ENCODE data around the gene SERPINA1. TPM values are rescaled to one million over a fixed set of nuclear protein-coding genes. Genes with fewer than 3 reads are reported as not detected.

The SERPINA1 gene
- total and polyA plus RNA-seq, 7 donors = 0.78 to 5.5 (median 3.0) TPM

DNA sequence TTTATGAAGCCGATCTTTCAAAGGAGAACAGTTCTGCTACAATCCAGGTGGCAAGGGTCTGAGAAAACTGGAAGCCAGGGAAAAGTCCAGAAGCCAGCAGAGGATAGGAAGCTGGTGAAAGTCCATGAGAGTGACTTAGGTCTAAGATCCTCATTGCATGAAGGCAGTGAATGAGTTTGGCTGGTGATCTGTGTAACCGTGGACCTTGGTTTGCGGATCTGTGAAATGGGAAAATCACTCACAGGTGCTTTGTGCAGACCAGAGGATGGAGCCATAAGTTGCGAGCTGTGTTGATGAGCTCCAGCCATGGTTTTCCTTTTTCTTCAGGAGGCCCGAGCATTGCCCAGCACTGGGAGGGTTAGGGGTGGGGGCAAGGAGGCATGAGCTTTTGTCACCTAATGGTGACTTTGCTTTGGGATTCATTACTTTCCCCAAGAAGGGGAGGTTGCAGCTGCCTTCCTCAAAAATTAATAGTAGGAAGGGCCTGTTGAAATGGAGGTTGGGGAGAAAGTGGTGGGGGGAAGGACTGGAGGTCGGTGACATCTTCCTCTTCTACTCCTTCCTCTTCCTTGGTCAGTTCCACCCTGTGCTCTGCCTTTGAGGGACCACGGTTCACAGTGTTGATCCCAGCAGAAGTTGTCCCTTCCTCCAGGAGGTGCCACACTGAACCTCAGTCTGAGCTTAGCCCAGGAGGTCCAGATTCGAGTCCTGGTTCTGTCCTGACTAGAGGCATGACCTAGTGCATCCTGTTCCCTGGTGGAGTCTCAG, 45.0 kb downstream of the SERPINA1 start:
- ATAC-seq = no peak
- TF ChIP-seq, protein P1, sequence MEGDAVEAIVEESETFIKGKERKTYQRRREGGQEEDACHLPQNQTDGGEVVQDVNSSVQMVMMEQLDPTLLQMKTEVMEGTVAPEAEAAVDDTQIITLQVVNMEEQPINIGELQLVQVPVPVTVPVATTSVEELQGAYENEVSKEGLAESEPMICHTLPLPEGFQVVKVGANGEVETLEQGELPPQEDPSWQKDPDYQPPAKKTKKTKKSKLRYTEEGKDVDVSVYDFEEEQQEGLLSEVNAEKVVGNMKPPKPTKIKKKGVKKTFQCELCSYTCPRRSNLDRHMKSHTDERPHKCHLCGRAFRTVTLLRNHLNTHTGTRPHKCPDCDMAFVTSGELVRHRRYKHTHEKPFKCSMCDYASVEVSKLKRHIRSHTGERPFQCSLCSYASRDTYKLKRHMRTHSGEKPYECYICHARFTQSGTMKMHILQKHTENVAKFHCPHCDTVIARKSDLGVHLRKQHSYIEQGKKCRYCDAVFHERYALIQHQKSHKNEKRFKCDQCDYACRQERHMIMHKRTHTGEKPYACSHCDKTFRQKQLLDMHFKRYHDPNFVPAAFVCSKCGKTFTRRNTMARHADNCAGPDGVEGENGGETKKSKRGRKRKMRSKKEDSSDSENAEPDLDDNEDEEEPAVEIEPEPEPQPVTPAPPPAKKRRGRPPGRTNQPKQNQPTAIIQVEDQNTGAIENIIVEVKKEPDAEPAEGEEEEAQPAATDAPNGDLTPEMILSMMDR (IDR thresholded peaks at IDR 0.05) = no peak
- no peak overlapping the region for H3K27ac ChIP-seq
- no peaks in the 10 kb centered on the region for H3K4me1 ChIP-seq
- H3K36me3 ChIP-seq (ENCODE audit: insufficient read depth in 1 of 2, low read depth in 1 of 2) = no peaks in the 10 kb centered on the region
- H3K4me3 ChIP-seq = no peak overlapping the region
- no peaks in the 10 kb centered on the region for H3K27me3 ChIP-seq (ENCODE audit: insufficient read depth in 3 of 3, low read length in 2 of 3)
- intact Hi-C loops (cut with DNase I) = no loop called here
- 87 to 93% (median 88%) methylated on average over 8 of the region's 8 CpGs for WGBS, 3 donors
- DNase-seq = no peak
- H3K9me3 ChIP-seq = no peaks in the 10 kb centered on the region

DNA sequence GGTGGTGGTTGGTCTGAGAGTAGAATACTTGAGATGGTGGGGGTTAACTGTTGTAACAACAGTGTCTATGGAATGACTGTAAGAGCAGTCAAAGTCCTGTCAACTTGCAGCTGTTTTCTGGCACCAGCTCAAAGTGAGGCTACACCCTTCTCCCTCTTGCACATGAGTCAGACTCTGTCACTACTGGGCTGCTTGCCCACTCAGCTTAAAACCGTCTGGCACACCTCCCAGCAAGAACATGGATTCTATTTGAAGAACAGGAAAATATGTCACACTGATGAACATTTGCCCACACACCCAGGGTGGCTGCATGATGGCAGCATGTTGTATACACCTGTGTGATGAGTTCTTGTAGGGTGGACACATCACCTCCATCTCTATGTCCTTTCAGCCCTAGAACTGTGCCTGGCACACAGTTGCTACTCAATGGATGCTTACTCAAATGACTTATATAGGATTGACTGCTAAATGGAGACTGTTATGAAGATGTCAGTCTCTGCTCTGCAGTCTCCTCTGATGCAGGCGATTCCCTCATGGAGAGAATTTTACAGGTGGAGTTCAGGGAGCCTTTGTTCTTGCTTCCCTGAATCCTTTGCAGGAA, 46.0 kb downstream of the SERPINA1 start:
- TF ChIP-seq, protein P1 (IDR thresholded peaks at IDR 0.05) = no peak
- peak in 3 of 4 donors; percentile 44 to 64 (median 56) for ATAC-seq

DNA sequence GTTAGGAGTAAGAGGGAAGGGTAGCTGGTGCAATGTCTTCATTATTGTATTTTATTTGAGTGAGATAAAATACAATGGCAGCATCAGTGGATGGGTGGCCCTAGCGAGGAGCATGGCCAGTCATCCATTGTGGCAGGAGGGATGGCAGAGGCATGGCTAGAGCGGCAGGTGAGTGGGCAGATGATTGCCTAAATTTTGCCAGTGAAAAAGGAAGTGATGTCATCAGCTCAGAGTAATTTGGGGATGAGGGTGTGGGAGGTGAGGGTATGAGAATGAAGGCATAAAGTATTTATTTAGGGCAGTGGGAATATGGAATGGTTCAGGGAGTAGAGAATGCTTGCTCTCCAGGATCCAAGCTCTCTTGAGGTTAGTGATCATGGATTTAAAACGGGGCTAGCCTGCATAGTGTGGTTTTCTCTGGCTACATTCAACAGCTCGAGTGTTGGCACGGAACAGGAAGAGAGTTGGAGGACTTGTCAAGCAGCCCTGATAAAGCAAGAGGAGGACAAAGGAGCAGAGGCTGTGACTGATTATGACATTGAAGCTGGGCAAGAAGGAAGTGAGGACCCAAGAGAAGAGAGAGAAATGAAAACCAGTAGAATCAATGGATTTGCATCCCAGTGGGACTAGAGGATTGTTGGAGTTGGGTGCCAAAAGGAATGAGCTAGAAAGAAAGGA, 46.6 kb downstream of the SERPINA1 start:
- Histone ChIP-seq H3K9me3 (no peaks in the 10 kb centered on the region), H3K27ac (no peak overlapping the region), H3K4me3 (no peak overlapping the region), H3K36me3 (ENCODE audit: insufficient read depth in 1 of 2, low read depth in 1 of 2) (no peaks in the 10 kb centered on the region), H3K27me3 (ENCODE audit: insufficient read depth in 3 of 3, low read length in 2 of 3) (no peaks in the 10 kb centered on the region), H3K4me1 (no peaks in the 10 kb centered on the region)
- TF ChIP-seq, protein P1 (IDR thresholded peaks at IDR 0.05) = no peak
- 33 to 39% (median 35%) methylated on average over 5 of the region's 5 CpGs for WGBS, 3 donors
- no peak for DNase-seq
- ATAC-seq = no peak
- intact Hi-C loops (cut with DNase I) = no loop called here

More for the DNA sequence above, 46.0 kb downstream of the SERPINA1 start:
- intact Hi-C loops (cut with DNase I) = no loop called here
- Histone ChIP-seq H3K36me3 (ENCODE audit: insufficient read depth in 1 of 2, low read depth in 1 of 2) (no peaks in the 10 kb centered on the region), H3K27me3 (ENCODE audit: insufficient read depth in 3 of 3, low read length in 2 of 3) (no peaks in the 10 kb centered on the region), H3K27ac (no peak overlapping the region), H3K4me1 (no peaks in the 10 kb centered on the region), H3K9me3 (no peaks in the 10 kb centered on the region), H3K4me3 (no peak overlapping the region)
- 26 to 39% (median 31%) methylated on average over 2 of the region's 2 CpGs for WGBS, 3 donors
- peak; percentile 76 to 77 for DNase-seq

DNA sequence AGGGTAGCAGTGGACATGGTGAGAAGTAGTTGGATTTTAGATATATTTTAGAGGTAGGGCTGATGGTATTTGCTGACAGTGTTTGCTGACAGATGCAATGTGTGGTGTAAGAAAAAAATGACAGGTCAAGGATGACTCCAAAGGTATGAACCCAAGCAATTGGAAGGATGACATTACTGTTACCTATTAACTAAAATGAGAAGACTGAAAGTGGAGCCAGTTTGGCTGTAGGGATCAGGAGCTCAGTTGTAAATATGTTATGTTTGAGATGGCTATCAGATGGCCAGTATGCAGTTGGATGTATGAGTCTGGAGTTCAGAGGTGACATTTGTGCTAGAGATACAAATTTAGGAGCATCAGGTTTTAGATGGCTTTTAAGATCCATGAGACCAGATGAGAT, 47.9 kb downstream of the SERPINA1 start:
- TF ChIP-seq, protein P1 (IDR thresholded peaks at IDR 0.05) = no peak
- ATAC-seq (no peak), DNase-seq (no peak)
- H3K27ac ChIP-seq = no peak overlapping the region
- H3K36me3 ChIP-seq (ENCODE audit: insufficient read depth in 1 of 2, low read depth in 1 of 2) = no peaks in the 10 kb centered on the region
- no peaks in the 10 kb centered on the region for H3K9me3 ChIP-seq
- no peak overlapping the region for H3K4me3 ChIP-seq
- H3K27me3 ChIP-seq (ENCODE audit: insufficient read depth in 3 of 3, low read length in 2 of 3) = no peaks in the 10 kb centered on the region
- intact Hi-C loops (cut with DNase I) = no loop called here
- no peaks in the 10 kb centered on the region for H3K4me1 ChIP-seq

All from psoas muscle (tissue), 8 donors.